Uterus (tissue), 2 donors: ENCODE data around the gene PPP1R2B.

Experiments
- POLR2A ChIP-seq, 2 donors: fragments of 450-650 bp; IDR thresholded peaks; one replicate each; pipeline ENCODE4 v1.6.1; 2016; ENCODE audit warnings: antibody characterized with exemption in 2 of 2, mild to moderate bottlenecking in 1 of 2, moderate library complexity in 1 of 2
- TF ChIP-seq, protein P1 (sequence below), 4 experiments: fragments of 200-600 bp in 2 of 4; fragments of 450-650 bp in 2 of 4; sonication (generic) in 2 of 4; IDR thresholded peaks; one replicate each; pipeline ENCODE4 v1.5.1; 2016 to 2019; ENCODE audit warnings: antibody characterized with exemption in 4 of 4, mild to moderate bottlenecking in 2 of 4, moderate library complexity in 1 of 4

GRCh38 chr5:156851880-156852279 lies 1.8 kb downstream of the PPP1R2B start:
- TF ChIP-seq, protein P1, sequence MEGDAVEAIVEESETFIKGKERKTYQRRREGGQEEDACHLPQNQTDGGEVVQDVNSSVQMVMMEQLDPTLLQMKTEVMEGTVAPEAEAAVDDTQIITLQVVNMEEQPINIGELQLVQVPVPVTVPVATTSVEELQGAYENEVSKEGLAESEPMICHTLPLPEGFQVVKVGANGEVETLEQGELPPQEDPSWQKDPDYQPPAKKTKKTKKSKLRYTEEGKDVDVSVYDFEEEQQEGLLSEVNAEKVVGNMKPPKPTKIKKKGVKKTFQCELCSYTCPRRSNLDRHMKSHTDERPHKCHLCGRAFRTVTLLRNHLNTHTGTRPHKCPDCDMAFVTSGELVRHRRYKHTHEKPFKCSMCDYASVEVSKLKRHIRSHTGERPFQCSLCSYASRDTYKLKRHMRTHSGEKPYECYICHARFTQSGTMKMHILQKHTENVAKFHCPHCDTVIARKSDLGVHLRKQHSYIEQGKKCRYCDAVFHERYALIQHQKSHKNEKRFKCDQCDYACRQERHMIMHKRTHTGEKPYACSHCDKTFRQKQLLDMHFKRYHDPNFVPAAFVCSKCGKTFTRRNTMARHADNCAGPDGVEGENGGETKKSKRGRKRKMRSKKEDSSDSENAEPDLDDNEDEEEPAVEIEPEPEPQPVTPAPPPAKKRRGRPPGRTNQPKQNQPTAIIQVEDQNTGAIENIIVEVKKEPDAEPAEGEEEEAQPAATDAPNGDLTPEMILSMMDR (IDR thresholded peaks at IDR 0.05): no peak
- no peak for TF ChIP-seq POLR2A (IDR thresholded peaks at IDR 0.05)
